ENCODE data around the gene KRTAP19-3.
"Not testable (repeated sequence)": the region's sequence is repeated elsewhere in the genome, so short reads cannot be mapped to it uniquely, and the experiment has no call there.

KRTAP19-3 gene

DNA sequence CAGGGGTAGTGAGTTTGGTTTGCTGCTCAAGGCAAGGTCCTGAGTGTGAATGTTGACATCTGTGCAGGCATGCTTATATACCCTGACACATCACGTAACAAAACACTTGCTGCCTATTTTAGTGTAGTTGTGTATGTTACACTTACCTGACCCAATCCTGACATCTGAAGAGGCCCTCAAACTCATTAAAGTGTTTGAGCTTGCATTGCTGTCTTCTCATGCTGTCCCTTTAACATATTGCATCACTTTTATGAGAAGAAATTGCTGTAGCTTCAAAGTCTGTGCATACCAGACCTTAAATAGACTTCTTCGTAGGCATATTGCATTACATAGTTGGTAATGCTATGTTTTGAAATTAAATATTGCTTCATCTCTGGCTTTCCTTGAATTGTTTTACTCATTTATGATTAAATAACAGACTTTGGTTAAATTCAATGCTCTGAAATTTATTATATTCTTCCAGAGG lies at the start of gene KRTAP19-3:
KRTAP19-3 (minus strand) TSS at position 51 of the 466 bp plus-strand sequence. CDS start 56 bp downstream, outside the sequence.
- no peak for DNase-seq

GRCh38 chr21:30518876-30519275 lies 27.1 kb upstream of the KRTAP19-3 start:
- DNase-seq, result no peak

DNA sequence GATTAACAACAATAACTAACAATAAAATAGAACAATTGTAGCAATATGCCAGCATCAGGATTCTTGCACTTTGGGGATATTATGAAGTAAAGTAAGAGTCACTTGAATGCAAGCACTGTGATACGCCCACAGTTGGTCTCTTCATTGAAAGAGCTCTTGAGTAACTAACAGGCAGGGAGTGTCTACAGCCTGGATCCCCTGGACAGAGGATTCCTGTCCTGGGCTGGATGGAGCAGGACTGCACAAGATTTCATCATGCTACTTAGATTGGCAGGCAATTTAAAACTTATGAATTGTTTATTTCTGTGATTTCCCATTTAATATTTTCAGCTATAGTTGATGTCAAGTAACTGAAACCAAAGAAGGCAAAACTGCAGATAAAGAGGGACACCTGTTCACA lies 23.9 kb upstream of the KRTAP19-3 start:
- DNase-seq, result no peak

DNA sequence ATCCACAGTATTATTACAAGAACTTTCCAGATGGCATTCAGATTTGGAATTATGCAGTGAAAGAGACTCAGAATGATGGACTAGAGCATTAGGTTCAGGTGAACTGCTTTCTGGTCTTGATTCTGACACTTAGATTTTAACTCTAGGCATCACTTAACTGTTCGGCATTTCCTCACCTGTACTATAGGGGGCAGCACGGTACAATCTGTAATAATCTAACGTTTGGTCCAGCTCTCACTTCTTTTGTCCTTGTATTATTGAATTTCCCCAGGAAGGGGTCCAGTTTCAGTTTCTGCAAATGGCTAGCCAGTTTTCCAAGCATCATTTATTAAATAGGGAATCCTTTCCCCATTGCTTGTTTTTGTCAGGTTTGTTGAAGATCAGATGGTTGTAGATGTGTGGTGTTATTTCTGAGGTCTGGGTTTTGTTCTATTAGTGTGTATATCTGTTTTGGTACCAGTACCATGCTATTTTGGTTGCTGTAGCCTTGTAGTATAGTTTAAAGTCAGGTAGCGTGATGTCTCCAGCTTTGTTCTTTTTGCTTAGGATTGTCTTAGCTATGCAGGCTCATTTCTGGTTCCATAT lies 13.9 kb upstream of the KRTAP19-3 start:
- not testable (repeated sequence) for DNase-seq

GRCh38 chr21:30502041-30502440 lies 10.2 kb upstream of the KRTAP19-3 start, which contains the start of gene KRTAP19-5:
Gene KRTAP19-5, minus strand, starts transcription at chr21:30502141. Its CDS starts 51 bp downstream, at chr21:30502090.
- DNase-seq, result no peak

DNA sequence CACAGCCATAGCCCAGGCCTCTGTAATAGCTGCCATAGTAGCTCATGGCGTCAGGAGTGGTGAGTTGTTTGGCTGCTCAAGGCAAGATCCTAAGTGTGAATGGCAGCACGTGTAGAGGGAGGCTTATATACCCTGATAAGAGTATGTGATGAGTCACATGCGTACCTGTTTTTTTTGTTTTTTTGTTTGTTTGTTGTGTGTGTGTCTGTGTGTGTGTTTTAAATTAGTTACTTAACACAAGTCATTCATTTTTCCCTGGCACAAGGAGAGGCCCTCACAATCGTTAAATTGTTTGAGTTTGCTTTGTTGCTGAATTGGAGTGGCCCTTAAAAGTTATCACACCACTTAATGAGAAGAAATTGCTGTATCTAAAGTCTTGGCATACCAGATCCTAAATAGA lies 5.3 kb upstream of the KRTAP19-3 start, which contains the start of gene KRTAP19-4:
KRTAP19-4 (minus strand) TSS at position 101 of the 400 bp plus-strand sequence; CDS start at position 46, 55 bp downstream.
- DNase-seq, result no peak

DNA sequence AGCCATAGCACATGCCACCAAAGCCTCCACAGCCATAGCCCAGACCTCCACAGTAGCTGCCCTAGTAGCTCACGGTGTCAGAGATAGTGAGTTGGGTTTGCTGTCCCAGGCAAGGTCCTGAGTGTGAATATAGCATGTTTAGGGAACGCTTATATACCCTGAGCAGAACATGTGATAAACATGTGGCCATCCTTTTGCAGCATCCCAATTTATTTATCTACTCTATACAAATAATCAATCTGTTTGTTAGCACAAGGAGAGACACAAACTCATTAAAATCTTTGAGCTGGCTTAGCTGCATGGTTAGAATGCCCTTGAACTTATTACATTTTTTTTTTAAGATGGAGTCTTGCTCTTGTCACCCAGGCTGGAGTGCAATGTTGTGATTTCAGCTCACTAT lies 4.5 kb downstream of the KRTAP19-3 start, which contains the start of gene KRTAP19-2:
KRTAP19-2 (minus strand) TSS at position 101 of the 400 bp plus-strand sequence; CDS start at position 13, 88 bp downstream.
- DNase-seq, result no peak

DNA sequence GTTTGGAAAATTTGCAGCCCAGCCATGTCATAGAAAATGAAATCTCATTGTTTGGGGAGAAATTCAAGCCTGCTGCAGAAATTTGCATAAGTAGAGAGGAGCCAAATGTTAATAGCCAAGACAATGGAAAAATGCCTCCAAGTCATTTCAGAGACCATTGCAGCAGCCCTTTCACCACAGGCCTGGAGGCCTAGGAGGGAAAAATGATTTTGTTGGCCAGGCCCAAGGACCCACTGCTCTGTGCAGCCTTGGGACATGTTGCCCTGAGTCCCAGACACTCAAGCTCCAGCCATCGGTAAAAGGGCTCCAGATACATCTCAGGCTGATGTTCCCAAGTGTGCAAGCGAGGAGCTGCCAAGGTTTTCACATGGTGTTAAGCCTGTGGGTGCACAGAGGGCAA lies 5.6 kb downstream of the KRTAP19-3 start:
- DNase-seq, result no peak

- no peak for DNase-seq
Observed at GRCh38 chr21:30482130-30482529, 9.7 kb downstream of the KRTAP19-3 start.

DNA sequence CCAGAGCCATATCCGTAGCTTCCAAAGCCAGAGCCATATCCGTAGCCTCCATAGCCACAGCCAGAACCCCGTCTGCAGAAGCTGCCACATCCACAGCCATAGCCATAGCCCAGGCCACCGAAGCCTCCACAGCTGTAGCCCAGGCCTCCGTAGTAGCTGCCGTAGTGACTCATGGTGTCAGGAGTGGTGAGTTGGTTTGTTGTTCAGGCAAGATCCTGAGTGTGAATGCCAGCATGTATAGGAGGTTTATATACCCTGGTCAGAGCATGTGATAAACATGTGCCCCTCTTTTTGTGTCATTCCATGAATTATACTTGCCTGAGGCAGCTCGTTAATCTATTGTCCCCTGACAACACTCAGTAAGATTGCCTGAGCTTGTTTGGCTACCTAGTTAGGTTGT lies 11.7 kb downstream of the KRTAP19-3 start, which contains the start of gene KRTAP19-1:
KRTAP19-1 (minus strand) TSS at position 223 of the 400 bp plus-strand sequence; CDS start at position 173, 50 bp downstream.
- DNase-seq, result no peak

- no peak for DNase-seq
Observed at GRCh38 chr21:30479259-30479658, 12.6 kb downstream of the KRTAP19-3 start.

GRCh38 chr21:30478004-30478403 lies 13.8 kb downstream of the KRTAP19-3 start:
- no peak for DNase-seq

- no peak for DNase-seq
Observed at GRCh38 chr21:30468900-30469714, 22.7 kb downstream of the KRTAP19-3 start.

GRCh38 chr21:30463713-30464112 lies 28.1 kb downstream of the KRTAP19-3 start:
- DNase-seq, result no peak

DNA sequence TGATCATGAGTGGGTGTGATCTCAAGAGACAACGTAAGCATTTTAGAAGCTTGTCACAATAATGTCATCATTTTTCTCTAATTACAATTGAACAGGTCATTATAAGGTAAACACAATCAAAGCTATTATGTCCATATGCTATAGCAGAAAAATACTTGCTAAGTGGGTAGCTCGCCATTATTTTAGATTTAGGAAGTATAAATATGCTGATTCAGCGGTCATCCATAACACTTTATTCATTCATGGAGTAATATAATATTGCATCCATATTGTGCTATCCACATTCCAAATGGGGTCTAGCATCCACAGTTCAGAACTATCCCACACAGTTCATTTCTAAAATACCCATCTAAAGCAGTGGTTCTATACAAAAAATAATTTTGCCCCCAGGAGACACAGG lies 43.3 kb downstream of the KRTAP19-3 start:
- no peak for DNase-seq

GRCh38 chr21:30447056-30447455 lies 44.8 kb downstream of the KRTAP19-3 start:
- DNase-seq, result no peak

DNA sequence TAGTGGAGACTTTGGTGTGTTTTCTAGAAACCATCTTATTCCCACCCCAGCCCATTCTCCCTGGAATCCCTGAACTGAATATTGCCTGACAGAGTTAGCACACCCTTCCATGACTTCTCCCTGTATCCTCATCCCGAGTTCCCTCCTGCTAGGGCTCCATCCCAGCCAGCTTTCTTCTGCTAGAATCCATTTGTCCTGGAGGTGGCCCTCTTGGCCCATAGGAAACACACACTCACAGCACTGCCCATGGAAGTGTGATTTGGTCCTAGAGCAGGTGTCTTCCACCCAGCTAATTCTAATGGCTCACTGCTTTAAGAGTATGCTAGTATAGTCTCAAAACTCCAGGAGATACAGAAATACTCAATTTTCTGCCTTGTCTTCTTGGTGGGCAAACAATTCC lies 47.6 kb downstream of the KRTAP19-3 start:
- DNase-seq, result no peak

- DNase-seq, result no peak
Observed at GRCh38 chr21:30443226-30443625, 48.6 kb downstream of the KRTAP19-3 start.

All from right forelimb (tissue), 1 donor.